Testis (tissue), 2 donors: ENCODE measurements around the gene NLRP10.

ENCODE experiments used
- POLR2A ChIP-seq: fragments of 450-650 bp; IDR thresholded peaks from one replicate; pipeline ENCODE4 v1.6.1; 2017; ENCODE audit warnings: antibody characterized with exemption, mild to moderate bottlenecking, moderate library complexity
- TF ChIP-seq, protein P1 (sequence below), 3 experiments: fragments of 450-650 bp in 2 of 3; fragments of 200-600 bp in 1 of 3; sonication (generic) in 1 of 3; IDR thresholded peaks; one replicate each; pipeline ENCODE4 v1.5.1; 2016 to 2019; ENCODE audit warnings: antibody characterized with exemption in 3 of 3, mild to moderate bottlenecking in 2 of 3, moderate library complexity in 1 of 3

DNA sequence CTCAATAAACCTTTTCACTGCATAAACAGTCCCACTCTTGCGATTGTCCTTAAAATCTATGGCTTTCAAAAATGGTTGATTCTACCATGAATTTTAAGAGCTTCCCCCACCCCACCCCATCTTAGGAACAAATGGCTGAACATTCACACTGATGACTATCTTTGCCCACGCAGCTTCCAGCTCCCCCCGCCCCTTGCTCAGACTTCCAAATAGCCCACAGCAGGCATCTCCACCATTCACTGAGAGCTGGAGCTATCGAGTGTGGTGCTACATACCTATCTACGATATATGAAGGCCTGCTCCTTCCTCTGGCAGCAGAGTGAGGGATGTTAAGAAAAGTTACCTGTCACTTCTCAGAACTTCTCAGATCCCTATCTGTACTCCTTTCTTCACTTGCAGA, 48.6 kb upstream of the NLRP10 start:
- no peak for TF ChIP-seq POLR2A
- TF ChIP-seq, protein P1, sequence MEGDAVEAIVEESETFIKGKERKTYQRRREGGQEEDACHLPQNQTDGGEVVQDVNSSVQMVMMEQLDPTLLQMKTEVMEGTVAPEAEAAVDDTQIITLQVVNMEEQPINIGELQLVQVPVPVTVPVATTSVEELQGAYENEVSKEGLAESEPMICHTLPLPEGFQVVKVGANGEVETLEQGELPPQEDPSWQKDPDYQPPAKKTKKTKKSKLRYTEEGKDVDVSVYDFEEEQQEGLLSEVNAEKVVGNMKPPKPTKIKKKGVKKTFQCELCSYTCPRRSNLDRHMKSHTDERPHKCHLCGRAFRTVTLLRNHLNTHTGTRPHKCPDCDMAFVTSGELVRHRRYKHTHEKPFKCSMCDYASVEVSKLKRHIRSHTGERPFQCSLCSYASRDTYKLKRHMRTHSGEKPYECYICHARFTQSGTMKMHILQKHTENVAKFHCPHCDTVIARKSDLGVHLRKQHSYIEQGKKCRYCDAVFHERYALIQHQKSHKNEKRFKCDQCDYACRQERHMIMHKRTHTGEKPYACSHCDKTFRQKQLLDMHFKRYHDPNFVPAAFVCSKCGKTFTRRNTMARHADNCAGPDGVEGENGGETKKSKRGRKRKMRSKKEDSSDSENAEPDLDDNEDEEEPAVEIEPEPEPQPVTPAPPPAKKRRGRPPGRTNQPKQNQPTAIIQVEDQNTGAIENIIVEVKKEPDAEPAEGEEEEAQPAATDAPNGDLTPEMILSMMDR (IDR thresholded peaks at IDR 0.05): no peak
